Sigmoid colon (tissue), 4 donors: ENCODE measurements around the gene TENM4.

Experiments used
- POLR2A ChIP-seq, 2 donors: fragments of 450-650 bp; IDR thresholded peaks; one replicate each; pipeline ENCODE4 v1.6.1; 2016; ENCODE audit warnings: antibody characterized with exemption in 2 of 2, mild to moderate bottlenecking in 2 of 2, moderate library complexity in 2 of 2
- POLR2AphosphoS5 ChIP-seq, 4 donors: sonication (generic); formaldehyde crosslinking; IDR thresholded peaks; one replicate each; pipeline ENCODE4 v1.6.1; 2017; ENCODE audit warnings: antibody characterized with exemption in 4 of 4
- TF ChIP-seq, protein P1 (sequence below), 4 experiments: fragments of 450-650 bp in 3 of 4; fragments of 200-600 bp in 1 of 4; IDR thresholded peaks; one replicate each; pipeline ENCODE4 v1.5.1; 2016 to 2019; ENCODE audit warnings: antibody characterized with exemption in 4 of 4, mild to moderate bottlenecking in 3 of 4, moderate library complexity in 2 of 4

DNA sequence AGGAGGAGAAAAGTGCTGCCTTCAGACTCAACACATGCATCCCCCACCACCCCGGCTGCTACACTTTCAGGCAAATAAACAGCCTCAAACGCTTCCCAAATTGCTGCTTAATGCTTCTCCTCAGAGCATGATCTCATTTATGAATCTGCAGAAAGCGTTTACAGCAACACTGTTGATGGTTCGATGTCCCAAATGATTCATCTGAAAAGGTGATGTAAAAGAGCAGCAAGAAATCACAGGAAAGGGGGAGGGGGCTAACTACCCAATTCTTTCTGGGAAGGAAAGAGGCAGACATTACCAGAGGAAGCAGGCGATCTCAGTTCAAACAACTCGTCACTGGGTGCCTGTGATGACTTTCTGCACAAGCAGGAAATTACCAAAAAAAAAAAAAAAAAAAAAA lies 119.6 kb downstream of the TENM4 start:
- TF ChIP-seq, protein P1, sequence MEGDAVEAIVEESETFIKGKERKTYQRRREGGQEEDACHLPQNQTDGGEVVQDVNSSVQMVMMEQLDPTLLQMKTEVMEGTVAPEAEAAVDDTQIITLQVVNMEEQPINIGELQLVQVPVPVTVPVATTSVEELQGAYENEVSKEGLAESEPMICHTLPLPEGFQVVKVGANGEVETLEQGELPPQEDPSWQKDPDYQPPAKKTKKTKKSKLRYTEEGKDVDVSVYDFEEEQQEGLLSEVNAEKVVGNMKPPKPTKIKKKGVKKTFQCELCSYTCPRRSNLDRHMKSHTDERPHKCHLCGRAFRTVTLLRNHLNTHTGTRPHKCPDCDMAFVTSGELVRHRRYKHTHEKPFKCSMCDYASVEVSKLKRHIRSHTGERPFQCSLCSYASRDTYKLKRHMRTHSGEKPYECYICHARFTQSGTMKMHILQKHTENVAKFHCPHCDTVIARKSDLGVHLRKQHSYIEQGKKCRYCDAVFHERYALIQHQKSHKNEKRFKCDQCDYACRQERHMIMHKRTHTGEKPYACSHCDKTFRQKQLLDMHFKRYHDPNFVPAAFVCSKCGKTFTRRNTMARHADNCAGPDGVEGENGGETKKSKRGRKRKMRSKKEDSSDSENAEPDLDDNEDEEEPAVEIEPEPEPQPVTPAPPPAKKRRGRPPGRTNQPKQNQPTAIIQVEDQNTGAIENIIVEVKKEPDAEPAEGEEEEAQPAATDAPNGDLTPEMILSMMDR (IDR thresholded peaks at IDR 0.05): no peak
- TF ChIP-seq POLR2A (IDR thresholded peaks at IDR 0.05) (no peak), POLR2AphosphoS5 (IDR thresholded peaks at IDR 0.05) (no peak)
